Common myeloid progenitor, CD34-positive (primary cell): ENCODE results near the gene ATP6V0E2.
"Not testable (repeated sequence)": the region's sequence is repeated elsewhere in the genome, so short reads cannot be mapped to it uniquely, and the experiment has no call there.

Experiments used
- CTCF ChIA-PET: fragments of 350-600 bp; sonication (Branson Sonifier 250); formaldehyde crosslinking; loops from one replicate; lab custom pipeline; 2021; ENCODE audit warnings: antibody characterized with exemption; lab: Charles Lee
- POLR2A ChIA-PET: fragments of 350-600 bp; sonication (Branson Sonifier 250); formaldehyde crosslinking; loops from one replicate; lab custom pipeline; 2021; ENCODE audit warnings: antibody characterized with exemption; lab: Charles Lee
- DNase-seq, 3 donors: peaks; one replicate each; pipeline versions ENCODE4 v3.0.0 to v3.0.0-alpha.2; 2013
- H3K27ac ChIP-seq, 2 experiments: 1 replicate in 1 of 2; 2 replicates in 1 of 2; pipeline ENCODE4 v1.7.0; 2013; ENCODE audit warnings: inconsistent platforms in 2 of 2, low read length in 2 of 2, mild to moderate bottlenecking in 2 of 2, low read depth in 1 of 2, moderate library complexity in 1 of 2; ENCODE audit not compliant: severe bottlenecking in 2 of 2, insufficient read depth in 1 of 2, poor library complexity in 1 of 2
- H3K27me3 ChIP-seq, 5 experiments: replicated peaks in 2 of 5; 1 replicate in 3 of 5; 2 replicates in 2 of 5; pipeline versions ENCODE4 v1.6.1 to v1.7.0; 2013; ENCODE audit warnings: low read length in 4 of 5, mild to moderate bottlenecking in 2 of 5, moderate library complexity in 2 of 5, inconsistent platforms in 1 of 5; ENCODE audit not compliant: insufficient read depth in 5 of 5, control insufficient read depth in 4 of 5
- H3K36me3 ChIP-seq, 4 experiments: 1 replicate in 2 of 4; 2 replicates in 2 of 4; pipeline versions ENCODE4 v1.6.1 to v1.7.0; 2013; ENCODE audit warnings: low read length in 3 of 4, control low read depth in 1 of 4, mild to moderate bottlenecking in 1 of 4; ENCODE audit not compliant: control insufficient read depth in 4 of 4, insufficient read depth in 4 of 4
- H3K4me1 ChIP-seq, 4 experiments: 1 replicate in 3 of 4; 2 replicates in 1 of 4; pipeline versions ENCODE4 v1.6.1 to v1.7.1; 2013; ENCODE audit warnings: low read length in 3 of 4, mild to moderate bottlenecking in 3 of 4, control low read depth in 1 of 4, inconsistent platforms in 1 of 4, moderate library complexity in 1 of 4; ENCODE audit not compliant: control insufficient read depth in 4 of 4, insufficient read depth in 4 of 4; ENCODE audit errors: control extremely low read depth in 1 of 4
- H3K4me3 ChIP-seq, 7 experiments: 1 replicate in 4 of 7; 2 replicates in 3 of 7; pipeline versions ENCODE4 v1.5.1 to v1.7.0; 2013; ENCODE audit warnings: mild to moderate bottlenecking in 7 of 7, low read length in 6 of 7, moderate library complexity in 6 of 7, inconsistent platforms in 2 of 7, low read depth in 2 of 7, control low read depth in 1 of 7; ENCODE audit not compliant: insufficient read depth in 4 of 7, control insufficient read depth in 1 of 7; ENCODE audit errors: extremely low read depth in 1 of 7
- H3K9me3 ChIP-seq, 5 experiments: 1 replicate in 4 of 5; 2 replicates in 1 of 5; pipeline versions ENCODE4 v1.6.1 to v1.7.1; 2013; ENCODE audit warnings: low read length in 4 of 5, mild to moderate bottlenecking in 2 of 5, inconsistent platforms in 1 of 5, low read depth in 1 of 5, moderate library complexity in 1 of 5; ENCODE audit not compliant: control insufficient read depth in 4 of 5, insufficient read depth in 2 of 5; ENCODE audit errors: control extremely low read depth in 1 of 5
- WGBS: methylation state at CpG from one replicate; pipeline ENCODE4 v1.1.5; 2013; ENCODE audit not compliant: insufficient coverage; 5-methylcytosine and 5-hydroxymethylcytosine counted together

Gene ATP6V0E2

DNA sequence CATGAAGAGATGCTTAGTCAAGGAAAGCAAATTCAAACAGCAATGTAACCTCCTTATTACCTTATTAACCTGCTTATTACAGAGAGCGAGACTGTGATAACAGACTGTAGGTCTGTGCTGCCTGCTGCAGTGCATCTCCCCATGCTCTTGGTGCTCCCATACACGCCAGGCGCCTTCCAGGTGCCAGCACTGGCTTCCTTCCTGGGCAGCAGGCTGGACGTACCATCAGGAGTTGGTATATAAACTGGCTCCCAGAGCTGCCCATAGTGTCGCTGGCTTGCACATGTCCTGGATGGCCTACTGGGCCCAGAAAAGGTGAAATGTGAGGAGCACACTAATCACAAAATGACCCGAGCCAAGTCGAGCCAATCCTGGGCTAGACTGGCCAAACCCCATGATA lies 13.5 kb downstream of the ATP6V0E2 start:
- H3K36me3 ChIP-seq: no peaks in the 10 kb centered on the region
- ChIA-PET CTCF (no interaction called here), POLR2A (no interaction called here)
- H3K4me3 ChIP-seq: no peak overlapping the region
- no peaks in the 10 kb centered on the region for H3K9me3 ChIP-seq
- 97% methylated on average over 7 of the region's 7 CpGs for WGBS
- no peak overlapping the region for H3K27ac ChIP-seq
- no peak for DNase-seq
- H3K27me3 ChIP-seq: no peaks in the 10 kb centered on the region
- H3K4me1 ChIP-seq: peaks cover 0 to 18% (median 9%) of the 10 kb centered on the region in 4 experiments

DNA sequence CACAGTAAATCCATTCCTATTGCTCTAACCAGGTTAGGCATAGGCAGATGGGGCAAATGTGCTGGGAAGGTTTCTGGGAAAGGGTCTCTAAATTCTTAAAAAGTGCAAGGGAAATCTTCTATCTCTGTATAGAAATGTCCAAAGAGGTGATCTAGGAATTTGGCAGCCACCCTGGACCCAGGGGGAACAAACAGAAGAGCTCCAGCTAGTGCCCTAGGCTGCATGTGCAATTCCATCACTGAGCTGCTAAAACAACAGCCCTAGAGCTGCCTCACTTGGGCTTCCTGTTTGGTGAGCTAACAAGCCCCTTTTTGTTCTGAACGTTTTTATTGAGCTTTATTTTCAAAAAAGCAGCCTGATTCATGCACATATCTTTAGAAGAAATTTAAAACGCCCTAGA lies 16.9 kb downstream of the ATP6V0E2 start:
- CTCF ChIA-PET, H3K9me3 ChIP-seq, H3K27ac ChIP-seq, H3K4me1 ChIP-seq, H3K4me3 ChIP-seq, H3K27me3 ChIP-seq, DNase-seq, H3K36me3 ChIP-seq, POLR2A ChIA-PET: not testable (repeated sequence)
- WGBS: no CpG with 5 or more reads among the region's 2 CpGs

DNA sequence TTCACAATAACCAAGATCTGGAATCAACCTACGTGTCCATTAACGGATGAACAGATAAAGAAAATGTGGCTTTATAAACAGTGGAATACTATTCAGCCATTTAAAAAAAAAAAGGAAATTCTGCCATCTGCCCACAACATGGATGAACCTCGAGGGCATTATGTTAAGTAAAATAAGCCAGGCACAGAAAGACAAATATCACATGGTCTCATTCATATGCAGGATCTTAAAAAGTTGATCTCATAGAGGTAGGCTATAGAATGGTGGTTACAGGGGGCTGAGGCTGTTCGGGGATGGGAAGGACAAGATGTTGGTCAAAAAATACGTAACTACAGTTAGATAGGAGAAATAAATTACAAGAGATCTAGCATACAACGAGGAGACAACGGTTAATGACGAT lies 21.2 kb downstream of the ATP6V0E2 start:
- DNase-seq, H3K27ac ChIP-seq, POLR2A ChIA-PET, CTCF ChIA-PET, H3K36me3 ChIP-seq, H3K9me3 ChIP-seq, H3K4me1 ChIP-seq, H3K4me3 ChIP-seq, H3K27me3 ChIP-seq: not testable (repeated sequence)
- 79% methylated on average over 2 of the region's 8 CpGs for WGBS

DNA sequence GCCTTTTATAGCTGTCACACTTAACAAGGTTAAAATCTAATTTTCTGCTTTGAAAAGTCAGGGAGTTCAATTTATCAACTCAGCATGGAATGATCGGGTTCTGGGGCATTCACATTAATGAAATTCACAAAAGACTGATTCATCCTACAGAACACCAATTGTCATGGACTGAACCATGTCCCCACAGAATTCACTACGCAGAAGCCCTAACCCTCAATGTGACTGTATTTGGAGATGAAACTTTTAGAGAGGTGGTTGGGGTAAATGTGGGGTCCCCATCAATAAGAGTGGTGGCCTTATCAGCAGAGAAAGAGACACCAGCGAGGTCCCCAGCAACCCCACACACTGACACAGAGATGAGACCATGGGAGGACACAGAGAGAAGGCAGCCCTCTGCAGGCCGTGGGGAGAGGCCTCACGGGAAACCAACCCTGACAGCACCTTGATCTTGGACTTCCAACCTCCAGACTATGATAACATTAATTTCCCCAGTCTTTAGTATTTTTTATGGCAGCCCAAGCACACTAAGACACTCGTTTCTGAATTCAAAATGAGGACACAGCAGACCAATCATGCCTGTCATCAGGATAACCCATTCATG lies 34.1 kb downstream of the ATP6V0E2 start:
- POLR2A ChIA-PET, CTCF ChIA-PET: not testable (repeated sequence)

DNA sequence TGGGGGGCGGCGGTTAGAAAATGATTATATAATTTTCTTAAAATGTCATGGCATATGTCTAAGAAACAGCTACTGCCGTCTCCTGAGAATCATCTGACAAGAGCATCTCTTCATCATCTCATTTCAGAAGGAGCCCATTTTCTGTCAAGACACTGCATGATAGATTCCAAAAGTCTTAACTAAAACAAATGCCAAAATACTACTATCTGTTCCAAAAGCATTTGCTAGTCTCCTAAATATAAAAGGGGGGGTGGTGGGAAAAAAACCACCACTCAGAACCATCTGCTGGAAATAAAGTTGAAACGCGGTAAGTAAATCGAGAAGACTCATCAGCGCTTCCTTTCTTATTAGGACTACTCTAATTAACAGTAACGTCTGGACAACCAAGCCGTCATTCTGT lies 36.5 kb downstream of the ATP6V0E2 start:
- WGBS: no CpG with 5 or more reads among the region's 9 CpGs
- H3K4me3 ChIP-seq, H3K4me1 ChIP-seq, H3K36me3 ChIP-seq, H3K27ac ChIP-seq, CTCF ChIA-PET, DNase-seq, H3K27me3 ChIP-seq, H3K9me3 ChIP-seq, POLR2A ChIA-PET: not testable (repeated sequence)

More for the DNA sequence above, 34.1 kb downstream of the ATP6V0E2 start:
- no CpG with 5 or more reads among the region's 6 CpGs for WGBS
- H3K4me1 ChIP-seq, H3K9me3 ChIP-seq, H3K27me3 ChIP-seq, DNase-seq, H3K4me3 ChIP-seq, H3K36me3 ChIP-seq, H3K27ac ChIP-seq: not testable (repeated sequence)

DNA sequence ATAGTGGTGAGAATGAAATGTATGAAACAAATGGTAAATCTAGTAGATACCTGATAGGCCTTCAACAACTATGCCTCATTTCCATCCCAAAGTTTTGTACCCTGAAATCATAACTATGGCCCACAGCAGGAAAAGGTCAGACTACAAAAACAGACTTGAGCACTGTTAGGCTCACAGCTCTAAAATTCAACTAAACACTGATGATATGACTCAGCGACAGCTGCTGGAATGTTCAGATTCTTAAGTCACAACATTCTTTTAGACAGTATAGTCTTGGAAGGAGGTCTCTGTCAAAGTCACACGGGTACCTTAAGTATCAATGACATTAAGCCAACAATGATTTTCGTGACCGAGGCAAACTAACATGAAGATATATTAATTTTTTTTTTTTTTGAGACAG lies 38.4 kb downstream of the ATP6V0E2 start:
- no CpG with 5 or more reads among the region's 4 CpGs for WGBS
- DNase-seq, POLR2A ChIA-PET: not testable (repeated sequence)

DNA sequence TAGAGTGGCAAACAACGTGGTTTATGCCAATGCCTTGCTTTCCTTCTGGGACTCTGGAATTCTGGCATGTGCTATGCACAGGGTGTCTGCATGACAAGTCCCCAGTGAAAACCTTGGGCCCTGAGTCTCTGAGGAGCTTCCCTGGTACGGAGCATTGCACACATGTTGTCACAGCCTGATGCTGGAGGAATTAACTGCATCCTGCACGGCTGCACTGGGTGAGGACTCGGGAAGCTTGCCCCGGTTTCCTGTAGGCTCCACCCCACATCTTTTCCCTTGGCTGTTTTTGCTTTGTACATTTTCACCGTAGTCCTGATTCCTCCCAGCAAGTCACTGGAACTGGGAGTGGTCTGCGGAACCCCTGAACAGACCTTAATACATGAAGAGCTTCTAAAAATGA lies 52.6 kb downstream of the ATP6V0E2 start:
- H3K27ac ChIP-seq, H3K27me3 ChIP-seq, POLR2A ChIA-PET, H3K4me3 ChIP-seq, H3K36me3 ChIP-seq, H3K4me1 ChIP-seq, CTCF ChIA-PET, DNase-seq, H3K9me3 ChIP-seq: not testable (repeated sequence)
- 94% methylated on average over 2 of the region's 7 CpGs for WGBS

More for the DNA sequence above, 38.4 kb downstream of the ATP6V0E2 start:
- H3K27ac ChIP-seq, H3K4me1 ChIP-seq, CTCF ChIA-PET, H3K27me3 ChIP-seq, H3K36me3 ChIP-seq, H3K9me3 ChIP-seq, H3K4me3 ChIP-seq: not testable (repeated sequence)
